Femur (tissue), 1 donor: ENCODE data around the gene LOXHD1.

Source experiments
- DNase-seq: peaks from one replicate; pipeline ENCODE4 v3.0.0-alpha.2; 2017

LOXHD1 gene

GRCh38 chr18:46574000-46574742 is 82.8 kb downstream of the LOXHD1 start:
- DNase-seq, result no peak

- no peak for DNase-seq
Observed at GRCh38 chr18:46573156-46573555, 83.9 kb downstream of the LOXHD1 start.

- DNase-seq, result no peak
Observed at GRCh38 chr18:46571756-46572155, 85.3 kb downstream of the LOXHD1 start.

- DNase-seq, result no peak
Observed at GRCh38 chr18:46570666-46571065, 86.4 kb downstream of the LOXHD1 start.

GRCh38 chr18:46570134-46570533 is 86.9 kb downstream of the LOXHD1 start:
- DNase-seq, result no peak

- DNase-seq, result no peak
Observed at GRCh38 chr18:46569211-46569610, 87.8 kb downstream of the LOXHD1 start.

- no peak for DNase-seq
Observed at GRCh38 chr18:46567196-46567595, 89.8 kb downstream of the LOXHD1 start.

- DNase-seq, result no peak
Observed at GRCh38 chr18:46566111-46566510, 90.9 kb downstream of the LOXHD1 start.

- no peak for DNase-seq
Observed at GRCh38 chr18:46565256-46565655, 91.8 kb downstream of the LOXHD1 start.

GRCh38 chr18:46563317-46563716 is 93.7 kb downstream of the LOXHD1 start:
- no peak for DNase-seq

- DNase-seq, result no peak
Observed at GRCh38 chr18:46562674-46563192, 94.3 kb downstream of the LOXHD1 start.

GRCh38 chr18:46560671-46561045 is 96.4 kb downstream of the LOXHD1 start:
- DNase-seq, result no peak

- DNase-seq, result no peak
Observed at GRCh38 chr18:46559946-46560670, 96.9 kb downstream of the LOXHD1 start.

- no peak for DNase-seq
Observed at GRCh38 chr18:46559296-46559695, 97.7 kb downstream of the LOXHD1 start.

- no peak for DNase-seq
Observed at GRCh38 chr18:46556590-46557206, 100.3 kb downstream of the LOXHD1 start.

GRCh38 chr18:46555724-46556123 is 101.3 kb downstream of the LOXHD1 start:
- no peak for DNase-seq

GRCh38 chr18:46555213-46555612 is 101.8 kb downstream of the LOXHD1 start:
- DNase-seq, result no peak

- no peak for DNase-seq
Observed at GRCh38 chr18:46554406-46555080, 102.5 kb downstream of the LOXHD1 start.

- no peak for DNase-seq
Observed at GRCh38 chr18:46550609-46551008, 106.4 kb downstream of the LOXHD1 start.

GRCh38 chr18:46547520-46547919 is 109.5 kb downstream of the LOXHD1 start:
- no peak for DNase-seq

GRCh38 chr18:46546111-46546640 is 110.8 kb downstream of the LOXHD1 start:
- DNase-seq, result no peak

- DNase-seq, result no peak
Observed at GRCh38 chr18:46542545-46542944, 114.5 kb downstream of the LOXHD1 start.

- no peak for DNase-seq
Observed at GRCh38 chr18:46541626-46542189, 115.3 kb downstream of the LOXHD1 start.
